IMR-90 (cell line): ENCODE data around the gene TEX2.

Source experiments
- CEBPB ChIP-seq: IDR thresholded peaks from 2 replicates; pipeline ENCODE4 v1.6.1; 2012; ENCODE audit warnings: low read depth, low read length, improper control_type of control experiment
- CTCF ChIP-seq: conservative IDR thresholded peaks from 2 replicates; pipeline ENCODE4 v1.5.1; 2012; ENCODE audit warnings: mild to moderate bottlenecking, low read depth, low read length, improper control_type of control experiment
- FOS ChIP-seq: fragments of 150-350 bp; IDR thresholded peaks from 2 replicates; pipeline ENCODE4 v1.6.1; 2016; ENCODE audit warnings: low read depth, low read length
- MXI1 ChIP-seq: IDR thresholded peaks from 2 replicates; pipeline ENCODE4 v1.6.1; 2012; ENCODE audit warnings: low read depth, mild to moderate bottlenecking, low read length, moderate library complexity, borderline replicate concordance
- POLR2A ChIP-seq: IDR thresholded peaks from 2 replicates; pipeline ENCODE4 v1.6.1; 2012; ENCODE audit warnings: mild to moderate bottlenecking, low read depth, low read length
- RAD21 ChIP-seq: IDR thresholded peaks from 2 replicates; pipeline ENCODE4 v1.6.1; 2012; ENCODE audit warnings: low read length, improper control_type of control experiment
- RCOR1 ChIP-seq: IDR thresholded peaks from 2 replicates; pipeline ENCODE4 v1.6.1; 2012; ENCODE audit warnings: mild to moderate bottlenecking, low read length, improper control_type of control experiment; ENCODE audit not compliant: insufficient replicate concordance
- RFX5 ChIP-seq: IDR thresholded peaks from 2 replicates; pipeline ENCODE4 v1.8.0; 2012; ENCODE audit warnings: low read depth, mild to moderate bottlenecking, low read length, moderate library complexity
- SMC3 ChIP-seq: fragments of 150-350 bp; IDR thresholded peaks from 2 replicates; pipeline ENCODE4 v1.6.1; 2016; ENCODE audit warnings: low read depth, mild to moderate bottlenecking, antibody characterized with exemption, low read length, moderate library complexity
- USF2 ChIP-seq: fragments of 150-350 bp; IDR thresholded peaks from 2 replicates; pipeline ENCODE4 v1.6.1; 2017; ENCODE audit warnings: mild to moderate bottlenecking, antibody characterized with exemption, low read length, low read depth

- TF ChIP-seq CTCF (no peak), POLR2A (no peak), RFX5 (no peak), USF2 (no peak), MXI1 (no peak), RCOR1 (no peak), FOS (no peak), SMC3 (no peak), RAD21 (no peak), CEBPB (no peak)
Measured at GRCh38 chr17:64256913-64257807, 5.9 kb downstream of the TEX2 start.
